ENCODE results near the gene RNF26. TPM values are rescaled to one million over a fixed set of nuclear protein-coding genes. Genes with fewer than 3 reads are reported as not detected.

RNF26 gene
- total RNA-seq, 1 experiment from 2014 or later = 90.6 TPM

GRCh38 chr11:119361056-119361787 is 26.9 kb downstream of the RNF26 start:
- H3K36me3 Mint-ChIP-seq = peaks cover 22% of the 10 kb centered on the region
- peak; percentile 43 for TF ChIP-seq SP1 (CRISPR knock-in tag; conservative IDR thresholded peaks at IDR 0.05)
- TF ChIP-seq TEAD1 (CRISPR knock-in tag; IDR thresholded peaks at IDR 0.05) = peak; percentile 48; the same call in 1 of the 2 replicates
- no peak for TF ChIP-seq ZNF219 (CRISPR knock-in tag; IDR thresholded peaks at IDR 0.05; ENCODE audit: borderline replicate concordance)
- no peak for TF ChIP-seq GABPB1 (CRISPR knock-in tag; IDR thresholded peaks at IDR 0.05)
- TF ChIP-seq FOXK1 (CRISPR knock-in tag; IDR thresholded peaks at IDR 0.05) = no peak
- TF ChIP-seq NFATC4 (CRISPR knock-in tag; IDR thresholded peaks at IDR 0.05) = no peak
- TF ChIP-seq HMGA2 (CRISPR knock-in tag; IDR thresholded peaks at IDR 0.05) = no peak
- no peak for TF ChIP-seq ZNF281 (CRISPR knock-in tag; IDR thresholded peaks at IDR 0.05)
- H3K27ac Mint-ChIP-seq = peak overlapping the region; percentile 96
- ATAC-seq = peak; percentile 57
- H3K9me3 Mint-ChIP-seq = no peaks in the 10 kb centered on the region
- peaks cover 46% of the 10 kb centered on the region for H3K4me1 Mint-ChIP-seq
- ChIA-PET CTCF (interaction anchor here (0.6 to 6.2 kb wide), 10 partner anchors 9 to 652 kb away, joined by 3 to 95 read pairs (median 11); partner anchors contain the start of genes C1QTNF5 and USP2), POLR2A (interaction anchor here (0.6 to 2.0 kb wide), 6 partner anchors 10 to 348 kb away, joined by 3 to 10 read pairs (median 4); partner anchors contain the start of gene USP2)
- peaks cover 51% of the 10 kb centered on the region for H3K27me3 Mint-ChIP-seq (ENCODE audit: low read depth)
- H3K4me3 Mint-ChIP-seq = peak overlapping the region; percentile 43
- peak; percentile 66 for DNase-seq (ENCODE audit: low spot score)

GRCh38 chr11:119361941-119362725 is 27.8 kb downstream of the RNF26 start:
- POLR2A ChIA-PET = interaction anchor here (0.8 to 2.0 kb wide), 4 partner anchors 13 to 112 kb away, joined by 3 to 10 read pairs (median 4); partner anchors contain the start of gene USP2
- H3K27me3 Mint-ChIP-seq (ENCODE audit: low read depth) = peaks cover 57% of the 10 kb centered on the region

GRCh38 chr11:119362741-119363080 is 28.4 kb downstream of the RNF26 start:
- peak overlapping the region; percentile 56 for H3K4me3 Mint-ChIP-seq
- no peak for TF ChIP-seq ZNF532 (CRISPR knock-in tag; IDR thresholded peaks at IDR 0.05; ENCODE audit: borderline replicate concordance)
- no peak for TF ChIP-seq PRRX2 (CRISPR knock-in tag; IDR thresholded peaks at IDR 0.05)
- TF ChIP-seq TEAD4 (CRISPR knock-in tag; IDR thresholded peaks at IDR 0.05) = no peak
- TF ChIP-seq AFF4 (CRISPR knock-in tag; IDR thresholded peaks at IDR 0.05; ENCODE audit: borderline replicate concordance) = no peak
- TF ChIP-seq ZNF263 (CRISPR knock-in tag; IDR thresholded peaks at IDR 0.05; ENCODE audit: low read depth) = no peak
- no peak for TF ChIP-seq ZNF512 (CRISPR knock-in tag; IDR thresholded peaks at IDR 0.05; ENCODE audit: borderline replicate concordance)
- TF ChIP-seq USF1 (CRISPR knock-in tag; IDR thresholded peaks at IDR 0.05) = no peak

More at GRCh38 chr11:119361941-119362725, 27.8 kb downstream of the RNF26 start:
- CTCF ChIA-PET = interaction anchor here (0.9 to 6.2 kb wide), 8 partner anchors 8 to 113 kb away, joined by 3 to 95 read pairs (median 17); partner anchors contain the start of genes C1QTNF5 and USP2
- Mint-ChIP-seq H3K4me3 (peak overlapping the region; percentile 33), H3K27ac (no peak overlapping the region), H3K4me1 (peaks cover 42% of the 10 kb centered on the region), H3K36me3 (peaks cover 22% of the 10 kb centered on the region), H3K9me3 (no peaks in the 10 kb centered on the region)
- ATAC-seq (no peak), DNase-seq (ENCODE audit: low spot score) (no peak)
- TF ChIP-seq TEAD4 (CRISPR knock-in tag; IDR thresholded peaks at IDR 0.05) = no peak
- no peak for TF ChIP-seq ZNF671 (CRISPR knock-in tag; IDR thresholded peaks at IDR 0.05)

More at GRCh38 chr11:119362741-119363080, 28.4 kb downstream of the RNF26 start:
- Mint-ChIP-seq H3K4me1 (peaks cover 41% of the 10 kb centered on the region), H3K9me3 (no peaks in the 10 kb centered on the region), H3K27me3 (ENCODE audit: low read depth) (peaks cover 51% of the 10 kb centered on the region), H3K36me3 (peaks cover 17% of the 10 kb centered on the region), H3K27ac (no peak overlapping the region)
- DNase-seq (ENCODE audit: low spot score) (no peak), ATAC-seq (no peak)
- ChIA-PET CTCF (interaction anchor here (1.4 to 6.2 kb wide), 5 partner anchors 12 to 39 kb away, joined by 3 to 95 read pairs (median 21); partner anchors contain the start of genes C1QTNF5 and USP2), POLR2A (interaction anchor here (1.1 to 2.0 kb wide), 2 partner anchors 12 to 25 kb away, joined by 3 to 10 read pairs; no protein-coding TSS in a partner anchor)
